SJCRH30 (cell line): Measurements from ENCODE around the gene MAP7. TPM values are rescaled to one million over a fixed set of nuclear protein-coding genes. Genes with fewer than 3 reads are reported as not detected.

Source experiments
- DNase-seq, 2 experiments: peaks; one replicate each; pipeline ENCODE4 v3.0.0-alpha.2; 2015 to 2020
- H3K27ac ChIP-seq: fragments of 250-450 bp; sonication (Bioruptor Pico); 2 replicates; pipeline ENCODE4 v1.5.1; 2020; ENCODE audit warnings: mild to moderate bottlenecking, moderate library complexity
- H3K27me3 ChIP-seq: fragments of 250-450 bp; sonication (Bioruptor Pico); 2 replicates; pipeline ENCODE4 v1.5.1; 2020; ENCODE audit warnings: mild to moderate bottlenecking, moderate library complexity
- H3K36me3 ChIP-seq: fragments of 250-450 bp; sonication (Bioruptor Pico); 2 replicates; pipeline ENCODE4 v1.5.1; 2020; ENCODE audit warnings: mild to moderate bottlenecking, moderate library complexity
- H3K4me1 ChIP-seq: fragments of 250-450 bp; sonication (Bioruptor Pico); 2 replicates; pipeline ENCODE4 v1.5.1; 2020; ENCODE audit warnings: mild to moderate bottlenecking, moderate library complexity
- H3K4me3 ChIP-seq: fragments of 250-450 bp; sonication (Bioruptor Pico); 2 replicates; pipeline ENCODE4 v1.5.1; 2020; ENCODE audit warnings: mild to moderate bottlenecking, moderate library complexity
- H3K9me3 ChIP-seq: fragments of 250-450 bp; sonication (Bioruptor Pico); replicated peaks from 2 replicates; pipeline ENCODE4 v1.5.1; 2020; ENCODE audit warnings: mild to moderate bottlenecking, moderate library complexity
- total RNA-seq: library from RNA; depleted of rRNA; stranded (reverse); fragments of >200 nt; shearing (Covaris generic); gene quantifications from 2 replicates; pipeline ENCODE4 v1.2.3, GENCODE V29; 2014

The MAP7 gene
- total RNA-seq, 1 experiment from 2014 or later: 0.06 TPM

GRCh38 chr6:136528477-136528876 is 21.7 kb downstream of the MAP7 start:
- DNase-seq: no peak
- Histone ChIP-seq H3K27ac (no peak overlapping the region), H3K27me3 (no peaks in the 10 kb centered on the region; the same call in 1 of the 2 replicates), H3K9me3 (no peaks in the 10 kb centered on the region), H3K4me3 (no peak overlapping the region), H3K36me3 (no peaks in the 10 kb centered on the region), H3K4me1 (no peaks in the 10 kb centered on the region)

GRCh38 chr6:136527831-136528230 is 22.4 kb downstream of the MAP7 start:
- H3K4me1 ChIP-seq: no peaks in the 10 kb centered on the region
- H3K27ac ChIP-seq: no peak overlapping the region
- no peaks in the 10 kb centered on the region; the same call in 1 of the 2 replicates for H3K27me3 ChIP-seq
- DNase-seq: no peak
- no peaks in the 10 kb centered on the region for H3K36me3 ChIP-seq
- H3K9me3 ChIP-seq: no peaks in the 10 kb centered on the region
- H3K4me3 ChIP-seq: no peak overlapping the region

- Histone ChIP-seq H3K36me3 (no peaks in the 10 kb centered on the region), H3K4me3 (no peak overlapping the region), H3K9me3 (no peaks in the 10 kb centered on the region), H3K4me1 (no peaks in the 10 kb centered on the region), H3K27ac (no peak overlapping the region), H3K27me3 (no peaks in the 10 kb centered on the region; the same call in 1 of the 2 replicates)
- no peak for DNase-seq
These were observed 23.3 kb downstream of the MAP7 start for GRCh38 chr6:136526937-136527336.

- Histone ChIP-seq H3K9me3 (no peaks in the 10 kb centered on the region), H3K27me3 (no peaks in the 10 kb centered on the region; the same call in 1 of the 2 replicates), H3K4me1 (no peaks in the 10 kb centered on the region), H3K27ac (no peak overlapping the region), H3K36me3 (no peaks in the 10 kb centered on the region), H3K4me3 (no peak overlapping the region)
- no peak for DNase-seq
These were observed 23.9 kb downstream of the MAP7 start for GRCh38 chr6:136526196-136526930.

GRCh38 chr6:136525586-136526195 is 24.5 kb downstream of the MAP7 start:
- no peaks in the 10 kb centered on the region for H3K36me3 ChIP-seq
- H3K4me1 ChIP-seq: no peaks in the 10 kb centered on the region
- no peaks in the 10 kb centered on the region for H3K9me3 ChIP-seq
- H3K4me3 ChIP-seq: no peak overlapping the region
- H3K27ac ChIP-seq: no peak overlapping the region
- DNase-seq: no peak
- H3K27me3 ChIP-seq: no peaks in the 10 kb centered on the region; the same call in 1 of the 2 replicates

GRCh38 chr6:136524936-136525413 is 25.2 kb downstream of the MAP7 start:
- Histone ChIP-seq H3K36me3 (no peaks in the 10 kb centered on the region), H3K4me3 (no peak overlapping the region), H3K27ac (no peak overlapping the region), H3K27me3 (no peaks in the 10 kb centered on the region; the same call in 1 of the 2 replicates), H3K4me1 (no peaks in the 10 kb centered on the region), H3K9me3 (no peaks in the 10 kb centered on the region)
- DNase-seq: no peak

GRCh38 chr6:136524339-136524935 is 25.8 kb downstream of the MAP7 start:
- Histone ChIP-seq H3K36me3 (no peaks in the 10 kb centered on the region), H3K27ac (no peak overlapping the region), H3K27me3 (no peaks in the 10 kb centered on the region; the same call in 1 of the 2 replicates), H3K4me1 (no peaks in the 10 kb centered on the region), H3K4me3 (no peak overlapping the region), H3K9me3 (no peaks in the 10 kb centered on the region)
- DNase-seq: no peak

GRCh38 chr6:136523196-136523595 is 27.0 kb downstream of the MAP7 start:
- Histone ChIP-seq H3K9me3 (no peaks in the 10 kb centered on the region), H3K27ac (no peak overlapping the region), H3K4me1 (no peaks in the 10 kb centered on the region), H3K27me3 (no peaks in the 10 kb centered on the region; the same call in 1 of the 2 replicates), H3K4me3 (no peak overlapping the region), H3K36me3 (no peaks in the 10 kb centered on the region)
- DNase-seq: no peak

- H3K4me3 ChIP-seq: no peak overlapping the region
- H3K4me1 ChIP-seq: no peaks in the 10 kb centered on the region
- peaks cover 3% of the 10 kb centered on the region; the same call in 1 of the 2 replicates for H3K27me3 ChIP-seq
- no peak overlapping the region for H3K27ac ChIP-seq
- no peak for DNase-seq
- H3K36me3 ChIP-seq: no peaks in the 10 kb centered on the region
- H3K9me3 ChIP-seq: no peaks in the 10 kb centered on the region
These were observed 27.6 kb downstream of the MAP7 start for GRCh38 chr6:136522636-136523035.

- no peaks in the 10 kb centered on the region for H3K4me1 ChIP-seq
- no peaks in the 10 kb centered on the region for H3K36me3 ChIP-seq
- peaks cover 3% of the 10 kb centered on the region; the same call in 1 of the 2 replicates for H3K27me3 ChIP-seq
- no peak for DNase-seq
- no peak overlapping the region for H3K4me3 ChIP-seq
- no peak overlapping the region for H3K27ac ChIP-seq
- no peaks in the 10 kb centered on the region for H3K9me3 ChIP-seq
These were observed 28.3 kb downstream of the MAP7 start for GRCh38 chr6:136521911-136522310.

- H3K4me3 ChIP-seq: no peak overlapping the region
- no peaks in the 10 kb centered on the region for H3K9me3 ChIP-seq
- peaks cover 3% of the 10 kb centered on the region; the same call in 1 of the 2 replicates for H3K27me3 ChIP-seq
- H3K27ac ChIP-seq: no peak overlapping the region
- no peaks in the 10 kb centered on the region for H3K4me1 ChIP-seq
- H3K36me3 ChIP-seq: no peaks in the 10 kb centered on the region
- DNase-seq: no peak
These were observed 28.8 kb downstream of the MAP7 start for GRCh38 chr6:136521427-136521826.

- H3K4me3 ChIP-seq: no peak overlapping the region
- no peak for DNase-seq
- H3K36me3 ChIP-seq: no peaks in the 10 kb centered on the region
- no peak overlapping the region for H3K27ac ChIP-seq
- peaks cover 3% of the 10 kb centered on the region; the same call in 1 of the 2 replicates for H3K27me3 ChIP-seq
- H3K9me3 ChIP-seq: no peaks in the 10 kb centered on the region
- H3K4me1 ChIP-seq: no peaks in the 10 kb centered on the region
These were observed 29.7 kb downstream of the MAP7 start for GRCh38 chr6:136520517-136520916.

- no peaks in the 10 kb centered on the region for H3K9me3 ChIP-seq
- no peaks in the 10 kb centered on the region for H3K36me3 ChIP-seq
- 0 out of 2 replicates have a peak, but pooled peaks cover 3% of the 10 kb centered on the region for H3K27me3 ChIP-seq
- H3K4me3 ChIP-seq: no peak overlapping the region
- H3K4me1 ChIP-seq: no peaks in the 10 kb centered on the region
- H3K27ac ChIP-seq: no peak overlapping the region
- DNase-seq: no peak
These were observed 32.6 kb downstream of the MAP7 start for GRCh38 chr6:136517582-136517981.

- DNase-seq: no peak
- Histone ChIP-seq H3K9me3 (no peaks in the 10 kb centered on the region), H3K27me3 (0 out of 2 replicates have a peak, but pooled peaks cover 3% of the 10 kb centered on the region), H3K27ac (no peak overlapping the region), H3K4me1 (no peaks in the 10 kb centered on the region), H3K36me3 (no peaks in the 10 kb centered on the region), H3K4me3 (no peak overlapping the region)
These were observed 33.2 kb downstream of the MAP7 start for GRCh38 chr6:136517002-136517401.

GRCh38 chr6:136514591-136514990 is 35.6 kb downstream of the MAP7 start:
- H3K36me3 ChIP-seq: no peaks in the 10 kb centered on the region
- no peak overlapping the region for H3K27ac ChIP-seq
- no peaks in the 10 kb centered on the region for H3K4me1 ChIP-seq
- H3K27me3 ChIP-seq: peaks cover 3% of the 10 kb centered on the region; the same call in 1 of the 2 replicates
- H3K4me3 ChIP-seq: no peak overlapping the region
- H3K9me3 ChIP-seq: no peaks in the 10 kb centered on the region
- no peak for DNase-seq
